Ascending aorta (tissue), 2 donors: ENCODE data around the gene ARHGEF19. TPM values are rescaled to one million over a fixed set of nuclear protein-coding genes. Genes with fewer than 3 reads are reported as not detected.
A peak's percentile ranks its signal among the peaks of the same experiment; 100 is the strongest.

Experiments used
- DNase-seq, 2 donors: peaks; one replicate each; pipeline ENCODE4 v3.0.0-alpha.2; 2019; ENCODE audit warnings: low spot score in 2 of 2
- H3K27ac ChIP-seq, 2 donors: fragments of 200-600 bp; sonication (generic); one replicate each; pipeline ENCODE4 v1.5.1; 2016 to 2017; ENCODE audit warnings: mild to moderate bottlenecking in 1 of 2
- H3K27me3 ChIP-seq: fragments of 200-600 bp; sonication (generic); one replicate; pipeline ENCODE4 v1.5.1; 2017
- H3K36me3 ChIP-seq, 2 donors: fragments of 200-600 bp; sonication (generic); one replicate each; pipeline ENCODE4 v1.5.1; 2016
- H3K4me1 ChIP-seq, 2 donors: fragments of 200-600 bp; sonication (generic); one replicate each; pipeline ENCODE4 v1.5.1; 2016 to 2017; ENCODE audit warnings: mild to moderate bottlenecking in 1 of 2
- H3K4me3 ChIP-seq, 2 donors: fragments of 200-600 bp; sonication (generic); one replicate each; pipeline ENCODE4 v1.5.1; 2016 to 2017; ENCODE audit warnings: mild to moderate bottlenecking in 1 of 2
- H3K9me3 ChIP-seq, 2 donors: fragments of 200-600 bp; sonication (generic); one replicate each; pipeline ENCODE4 v1.5.1; 2016
- CTCF ChIP-seq, 3 experiments: fragments of 200-600 bp in 2 of 3; fragments of 450-650 bp in 1 of 3; sonication (generic) in 2 of 3; IDR thresholded peaks; one replicate each; pipeline ENCODE4 v1.5.1; 2016 to 2019; ENCODE audit warnings: antibody characterized with exemption in 3 of 3, mild to moderate bottlenecking in 1 of 3, moderate library complexity in 1 of 3
- intact Hi-C: fragments of 100-400 bp; cut with DNase I; formaldehyde crosslinking; loops from one replicate; pipeline ENCODE4 v1.15.1; 2023
- total RNA-seq: library from RNA; depleted of rRNA; stranded (reverse); fragments of >200 nt; gene quantifications from one replicate; pipeline ENCODE4 v1.1.0, GENCODE V29; 2016

Gene ARHGEF19
- total RNA-seq, 1 donor from 2014 or later: 1.5 TPM

- TF ChIP-seq CTCF (IDR thresholded peaks at IDR 0.05): no peak
- no peaks in the 10 kb centered on the region for H3K36me3 ChIP-seq
- no peak overlapping the region for H3K27ac ChIP-seq
- peaks cover 12 to 15% of the 10 kb centered on the region in 2 donors for H3K4me1 ChIP-seq
- no peaks in the 10 kb centered on the region for H3K9me3 ChIP-seq
- H3K4me3 ChIP-seq: no peak overlapping the region
- DNase-seq: no peak
- H3K27me3 ChIP-seq: no peaks in the 10 kb centered on the region
- intact Hi-C loops: no loop called here
These were observed 8.9 kb downstream of the ARHGEF19 start for GRCh38 chr1:16203550-16203949.

DNA sequence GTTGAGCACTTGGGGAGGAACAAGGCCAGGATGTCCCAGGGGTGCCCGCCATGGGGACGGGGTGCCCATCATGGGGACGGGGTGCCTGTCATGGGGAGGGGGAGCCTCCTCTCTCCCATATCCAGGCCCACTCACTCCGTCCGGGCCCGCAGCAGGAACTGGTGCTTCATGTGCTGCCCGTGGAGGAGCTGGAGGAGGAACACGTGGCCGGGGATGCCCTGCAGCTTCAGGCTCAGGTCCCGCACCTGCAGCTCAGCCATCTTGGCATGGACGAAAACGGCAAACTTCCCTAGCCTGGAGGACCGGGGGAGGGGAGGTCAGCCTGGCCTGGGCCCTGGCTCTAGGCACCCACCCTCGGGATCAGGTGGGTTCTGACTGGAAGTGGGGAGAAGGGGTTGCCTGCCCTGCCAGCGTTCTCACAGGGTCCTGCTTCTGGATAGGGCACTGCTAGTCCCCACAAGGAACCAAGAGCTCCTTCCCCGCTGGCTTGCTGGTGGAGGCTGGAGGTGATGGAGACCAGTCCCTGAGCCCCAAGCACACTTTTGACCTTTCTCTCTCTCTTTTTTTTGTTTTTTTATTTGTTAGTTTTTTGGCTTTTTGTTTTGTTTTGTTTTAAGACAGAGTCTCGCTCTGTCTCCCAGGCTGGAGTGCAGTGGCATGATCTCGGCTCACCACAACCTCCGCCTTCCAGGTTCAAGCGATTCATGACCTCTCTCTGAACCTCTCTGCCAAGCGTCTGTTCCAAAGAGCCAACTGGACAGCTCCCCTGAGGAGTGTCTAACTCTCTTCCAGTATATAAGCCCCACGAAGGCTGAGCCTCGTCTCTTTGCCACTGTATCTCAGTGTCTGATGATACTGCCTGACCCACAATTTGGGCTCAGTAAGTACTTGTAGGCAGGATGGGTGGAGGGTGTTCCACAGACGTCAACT, 9.9 kb downstream of the ARHGEF19 start:
- H3K4me1 ChIP-seq: peaks cover 12% of the 10 kb centered on the region in 2 donors
- H3K27ac ChIP-seq: no peak overlapping the region
- intact Hi-C loops: no loop called here
- TF ChIP-seq CTCF (IDR thresholded peaks at IDR 0.05): no peak
- no peaks in the 10 kb centered on the region for H3K27me3 ChIP-seq
- no peaks in the 10 kb centered on the region for H3K36me3 ChIP-seq
- H3K9me3 ChIP-seq: no peaks in the 10 kb centered on the region
- DNase-seq: no peak
- no peak overlapping the region for H3K4me3 ChIP-seq

GRCh38 chr1:16199700-16200099, 12.8 kb downstream of the ARHGEF19 start:
- no peak for DNase-seq
- intact Hi-C loops: no loop called here
- peaks cover 0 to 4% of the 10 kb centered on the region in 2 donors for H3K4me1 ChIP-seq

GRCh38 chr1:16199157-16199501, 13.3 kb downstream of the ARHGEF19 start:
- Histone ChIP-seq H3K4me3 (no peak overlapping the region), H3K27ac (peak overlapping the region in 1 of 2 donors; percentile 4), H3K4me1 (peaks cover 0 to 4% of the 10 kb centered on the region in 2 donors), H3K27me3 (no peaks in the 10 kb centered on the region), H3K9me3 (no peaks in the 10 kb centered on the region), H3K36me3 (no peaks in the 10 kb centered on the region)
- intact Hi-C loops: no loop called here
- DNase-seq: no peak
- TF ChIP-seq CTCF (IDR thresholded peaks at IDR 0.05): no peak

More at GRCh38 chr1:16199700-16200099, 12.8 kb downstream of the ARHGEF19 start:
- TF ChIP-seq CTCF (IDR thresholded peaks at IDR 0.05): no peak
- Histone ChIP-seq H3K9me3 (no peaks in the 10 kb centered on the region), H3K27me3 (no peaks in the 10 kb centered on the region), H3K4me3 (no peak overlapping the region), H3K27ac (no peak overlapping the region), H3K36me3 (no peaks in the 10 kb centered on the region)

DNA sequence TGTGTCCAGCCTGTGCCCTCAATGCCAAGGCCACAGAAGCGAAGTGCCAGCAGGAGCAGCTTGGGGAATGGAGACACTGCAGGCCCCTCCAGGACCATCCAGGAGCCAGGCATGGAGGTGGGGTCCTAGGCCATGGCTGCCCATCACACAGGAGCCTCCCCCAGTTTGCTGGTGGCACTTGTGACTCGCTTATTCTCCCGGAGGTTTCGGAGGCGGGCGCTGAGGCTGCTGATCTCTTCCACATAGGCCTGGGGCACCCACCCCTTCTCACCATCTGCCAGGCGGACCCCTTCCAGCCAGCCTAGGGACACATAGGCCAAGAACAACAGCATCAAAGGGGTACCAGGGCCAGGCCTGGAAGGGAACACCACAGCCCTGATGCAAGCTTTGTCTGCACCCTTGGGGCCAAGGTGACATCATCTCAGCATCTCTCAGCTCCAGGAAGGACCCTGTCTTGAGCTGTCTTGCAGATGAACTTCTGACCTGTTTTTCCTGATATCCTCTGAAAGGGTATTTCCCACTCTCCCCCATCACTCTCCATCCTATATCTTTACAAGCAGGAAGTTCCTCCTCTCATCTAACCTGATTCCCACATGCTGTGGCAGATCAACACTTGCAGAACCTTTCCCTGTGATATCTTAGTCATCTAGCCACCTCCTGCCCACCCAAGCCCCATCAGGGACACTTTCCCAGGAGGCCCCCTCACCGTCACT, 13.9 kb downstream of the ARHGEF19 start:
- Histone ChIP-seq H3K36me3 (no peaks in the 10 kb centered on the region), H3K4me3 (no peak overlapping the region), H3K9me3 (no peaks in the 10 kb centered on the region), H3K27me3 (no peaks in the 10 kb centered on the region), H3K27ac (peak overlapping the region in 1 of 2 donors; percentile 4), H3K4me1 (peaks cover 0 to 4% of the 10 kb centered on the region in 2 donors)
- DNase-seq: no peak
- TF ChIP-seq CTCF (IDR thresholded peaks at IDR 0.05): no peak
- intact Hi-C loops: no loop called here
